Non-pigmented ciliary epithelial cell (primary cell): Measurements from ENCODE around the gene SHANK3.

Experiments used
- DNase-seq: peaks from one replicate; pipeline ENCODE4 v3.0.0-alpha.2; 2010; ENCODE audit warnings: low read depth

SHANK3 gene

GRCh38 chr22:50713571-50714056 lies 41.0 kb downstream of the SHANK3 start:
- DNase-seq: no peak

- DNase-seq: no peak
Measured at GRCh38 chr22:50714150-50714549, 41.5 kb downstream of the SHANK3 start.

- DNase-seq: no peak
Measured at GRCh38 chr22:50714631-50715179, 42.1 kb downstream of the SHANK3 start.

GRCh38 chr22:50715250-50715649 lies 42.6 kb downstream of the SHANK3 start:
- DNase-seq: no peak

GRCh38 chr22:50715776-50716175 lies 43.2 kb downstream of the SHANK3 start:
- no peak for DNase-seq

GRCh38 chr22:50716290-50717024 lies 43.8 kb downstream of the SHANK3 start:
- DNase-seq: no peak

GRCh38 chr22:50717709-50718351 lies 45.2 kb downstream of the SHANK3 start:
- no peak for DNase-seq

GRCh38 chr22:50718352-50718709 lies 45.7 kb downstream of the SHANK3 start:
- DNase-seq: no peak

GRCh38 chr22:50719814-50720300 lies 47.2 kb downstream of the SHANK3 start:
- DNase-seq: no peak

GRCh38 chr22:50720301-50721256 lies 48.0 kb downstream of the SHANK3 start:
- no peak for DNase-seq

- no peak for DNase-seq
Measured at GRCh38 chr22:50721257-50721844, 48.7 kb downstream of the SHANK3 start.

GRCh38 chr22:50722048-50722701 lies 49.6 kb downstream of the SHANK3 start:
- no peak for DNase-seq
